CD4-positive, alpha-beta T cell treated with Interleukin-15 for 1 hour (primary cell): ENCODE data around the gene NOPCHAP1.

ENCODE experiments used
- DNase-seq: peaks from one replicate; pipeline ENCODE4 v3.0.0-alpha.2; 2020

Gene NOPCHAP1

DNA sequence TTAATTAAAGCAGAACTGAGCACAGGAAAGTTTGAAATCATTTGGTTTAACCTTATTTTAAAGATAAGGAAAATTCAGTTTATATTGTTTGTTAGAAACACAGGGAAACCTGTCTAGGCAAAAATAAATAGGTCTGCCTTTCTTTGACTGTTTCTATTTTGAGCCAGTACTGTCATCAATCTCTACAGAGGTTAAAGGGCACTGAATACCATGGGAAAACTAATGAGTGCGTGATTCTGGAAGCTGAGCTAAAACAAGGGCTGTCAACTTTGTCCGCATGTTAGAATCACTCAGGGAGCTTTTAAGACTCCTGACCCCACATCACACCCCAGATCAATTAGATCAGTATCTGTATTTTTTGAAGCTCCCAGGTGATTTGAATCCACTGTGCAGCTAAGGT, 38.8 kb downstream of the NOPCHAP1 start:
- no peak for DNase-seq

DNA sequence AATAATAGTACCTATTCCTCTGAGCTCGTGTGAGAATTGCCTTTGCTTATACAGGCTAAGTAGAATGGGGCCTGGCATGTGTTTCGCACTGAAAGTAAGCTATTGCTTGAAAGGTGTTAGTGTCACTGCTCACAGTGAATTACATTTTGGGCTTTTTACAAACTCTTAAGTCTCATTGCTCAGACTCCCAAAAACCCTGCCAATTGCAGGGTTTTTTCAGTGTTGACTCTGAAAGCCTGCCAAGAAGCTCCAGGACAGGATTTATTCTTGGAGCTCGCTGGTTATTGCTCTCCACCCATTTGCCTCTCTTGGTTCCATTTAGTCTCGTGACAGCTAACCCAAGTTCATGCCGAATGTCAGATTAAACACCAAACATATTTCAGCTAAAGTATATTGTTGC, 39.8 kb downstream of the NOPCHAP1 start:
- no peak for DNase-seq

GRCh38 chr12:105026411-105026810, 40.3 kb downstream of the NOPCHAP1 start:
- no peak for DNase-seq

DNA sequence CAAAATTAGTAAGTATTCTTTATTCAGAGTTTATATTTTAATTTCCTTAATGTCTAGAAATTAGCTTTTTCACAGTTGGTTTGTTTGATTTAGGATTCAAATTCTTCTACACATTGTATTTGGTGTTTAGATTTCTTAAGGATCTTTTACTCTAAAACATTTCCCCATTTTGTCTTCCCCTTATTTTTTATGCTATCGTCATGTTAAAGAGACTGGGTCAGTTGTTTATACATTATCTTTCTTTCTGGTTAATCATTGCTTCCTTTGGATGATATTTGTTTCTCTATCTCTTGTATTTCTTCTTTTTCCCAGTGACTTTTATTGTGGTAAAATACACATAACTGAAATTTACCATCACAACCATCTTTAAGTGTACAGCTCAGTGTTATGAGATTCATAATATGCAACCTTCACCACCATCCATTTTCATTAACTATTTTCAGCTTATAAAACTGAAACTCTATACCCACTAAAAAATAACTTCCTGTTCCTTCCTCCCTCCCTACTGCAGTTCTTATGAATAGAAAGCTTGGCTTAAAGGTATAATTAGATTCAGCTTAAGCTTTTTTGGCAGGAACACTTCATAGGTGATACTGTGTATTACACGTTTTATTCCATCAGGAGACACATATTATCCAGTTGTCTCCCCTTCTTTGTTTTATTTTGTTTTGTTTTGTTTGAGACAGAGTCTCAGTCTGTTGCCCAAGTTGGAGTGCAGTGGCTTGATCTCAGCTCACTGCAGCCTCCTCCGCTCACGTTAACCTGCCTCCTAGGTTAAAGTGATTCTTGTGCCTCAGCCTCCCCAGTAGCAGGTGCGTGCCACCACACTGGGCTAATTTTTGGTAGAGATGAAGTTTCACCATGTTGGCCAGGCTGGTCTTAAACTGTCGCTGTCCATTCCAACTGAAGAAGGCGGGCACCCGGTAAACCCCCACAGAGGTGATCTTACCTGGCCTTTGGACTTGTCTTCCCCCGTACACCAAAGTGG, 45.0 kb downstream of the NOPCHAP1 start:
- no peak for DNase-seq

DNA sequence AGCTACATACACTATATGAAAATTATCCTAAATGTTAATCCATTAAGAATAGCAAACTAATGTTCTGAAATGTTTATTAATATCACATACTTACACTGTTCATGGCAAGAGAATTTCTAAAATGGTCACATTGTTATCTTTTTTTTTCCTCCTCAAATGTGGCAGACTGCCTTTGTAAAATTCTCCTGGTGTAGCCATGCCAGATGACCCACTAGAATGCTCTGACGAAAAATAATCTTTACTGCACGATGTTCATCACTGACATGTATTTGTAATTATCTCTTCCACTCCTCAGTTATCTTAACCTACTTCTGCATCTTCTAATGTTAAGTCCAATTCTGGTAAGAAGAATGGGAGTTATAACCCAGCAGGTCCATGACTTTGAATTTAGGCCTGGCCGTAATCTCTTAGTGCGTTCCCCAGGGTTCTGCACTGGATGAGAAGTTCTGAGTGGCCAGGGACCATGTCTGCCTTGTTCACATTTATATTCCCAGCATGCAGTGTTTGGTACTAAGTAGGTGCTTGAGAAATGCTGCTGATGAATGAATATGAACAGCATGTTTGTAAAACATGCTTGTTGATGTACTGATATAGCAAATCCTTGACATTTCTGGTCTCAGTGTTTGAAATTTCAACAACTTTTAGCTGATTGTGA, 46.7 kb downstream of the NOPCHAP1 start:
- DNase-seq: no peak

- DNase-seq: no peak
Measured at GRCh38 chr12:105033851-105034250, 47.7 kb downstream of the NOPCHAP1 start.
